OCI-LY1 (cell line): Measurements from ENCODE around the gene MVB12A.

Experiments
- H2AFZ ChIP-seq: fragments of 200-600 bp; sonication (generic), shearing (Covaris generic); 2 replicates; pipeline ENCODE4 v1.6.0; 2014; ENCODE audit warnings: antibody characterized with exemption, mild to moderate bottlenecking, low read length
- H3F3A ChIP-seq: fragments of 200-600 bp; sonication (generic), shearing (Covaris generic); 2 replicates; pipeline ENCODE4 v1.6.0; 2014; ENCODE audit warnings: mild to moderate bottlenecking, antibody characterized with exemption, low read length, moderate library complexity; ENCODE audit not compliant: insufficient read depth
- H3K27ac ChIP-seq: fragments of 200-600 bp; sonication (generic); 2 replicates; pipeline ENCODE4 v1.5.1; 2014; ENCODE audit warnings: low read length, mixed run types, mild to moderate bottlenecking, low read depth; ENCODE audit not compliant: poor library complexity, severe bottlenecking
- H3K27me3 ChIP-seq: fragments of 200-600 bp; sonication (generic); 2 replicates; pipeline ENCODE4 v1.6.0; 2014; ENCODE audit warnings: antibody characterized with exemption, mild to moderate bottlenecking, low read length, moderate library complexity; ENCODE audit not compliant: insufficient read depth
- H3K36me3 ChIP-seq: fragments of 200-600 bp; sonication (generic); 2 replicates; pipeline ENCODE4 v1.6.1; 2014; ENCODE audit warnings: mild to moderate bottlenecking, antibody characterized with exemption, low read length, moderate library complexity, mixed read lengths; ENCODE audit not compliant: insufficient read depth
- H3K4me1 ChIP-seq: fragments of 200-600 bp; sonication (generic); 2 replicates; pipeline ENCODE4 v1.5.1; 2014; ENCODE audit warnings: mild to moderate bottlenecking, low read length, moderate library complexity; ENCODE audit not compliant: insufficient read depth, severe bottlenecking
- H3K4me2 ChIP-seq: fragments of 200-600 bp; sonication (generic), shearing (Covaris generic); 2 replicates; pipeline ENCODE4 v1.6.1; 2014; ENCODE audit warnings: low read length
- H3K4me3 ChIP-seq: fragments of 200-600 bp; sonication (generic); 2 replicates; pipeline ENCODE4 v1.5.1; 2014; ENCODE audit warnings: low read length, low read depth, mild to moderate bottlenecking, mixed read lengths; ENCODE audit not compliant: poor library complexity, severe bottlenecking
- H3K79me2 ChIP-seq: fragments of 200-600 bp; shearing (Covaris generic); 2 replicates; pipeline ENCODE4 v1.6.1; 2016; ENCODE audit warnings: mixed run types, low read length, mixed read lengths; ENCODE audit not compliant: insufficient read depth
- H3K9ac ChIP-seq: fragments of 200-600 bp; sonication (generic), shearing (Covaris generic); 2 replicates; pipeline ENCODE4 v1.6.1; 2014; ENCODE audit warnings: mild to moderate bottlenecking, low read length, mixed read lengths
- H3K9me2 ChIP-seq: fragments of 200-600 bp; sonication (generic), shearing (Covaris generic); 2 replicates; pipeline ENCODE4 v1.6.1; 2014; ENCODE audit warnings: low read depth, mild to moderate bottlenecking, low read length, mixed read lengths
- H3K9me3 ChIP-seq: fragments of 200-600 bp; shearing (Covaris generic); 2 replicates; pipeline ENCODE4 v1.6.1; 2014; ENCODE audit warnings: low read length, mixed read lengths
- H4K20me1 ChIP-seq: fragments of 200-600 bp; sonication (generic), shearing (Covaris generic); 2 replicates; pipeline ENCODE4 v1.6.0; 2016; ENCODE audit warnings: mild to moderate bottlenecking, low read length; ENCODE audit not compliant: insufficient read depth
- EZH2 ChIP-seq: fragments of 200-600 bp; sonication (generic), shearing (Covaris generic); IDR thresholded peaks from 2 replicates; pipeline ENCODE4 v1.8.0; 2017; ENCODE audit warnings: borderline replicate concordance, mixed run types, mild to moderate bottlenecking, antibody characterized with exemption, low read length, moderate library complexity, mixed read lengths
- TF ChIP-seq, protein P1 (sequence below): fragments of 200-600 bp; sonication (generic), shearing (Covaris generic); IDR thresholded peaks from 2 replicates; pipeline ENCODE4 v1.5.1; 2017; ENCODE audit warnings: mild to moderate bottlenecking, antibody characterized with exemption, low read length, moderate library complexity, mixed read lengths

MVB12A gene

DNA sequence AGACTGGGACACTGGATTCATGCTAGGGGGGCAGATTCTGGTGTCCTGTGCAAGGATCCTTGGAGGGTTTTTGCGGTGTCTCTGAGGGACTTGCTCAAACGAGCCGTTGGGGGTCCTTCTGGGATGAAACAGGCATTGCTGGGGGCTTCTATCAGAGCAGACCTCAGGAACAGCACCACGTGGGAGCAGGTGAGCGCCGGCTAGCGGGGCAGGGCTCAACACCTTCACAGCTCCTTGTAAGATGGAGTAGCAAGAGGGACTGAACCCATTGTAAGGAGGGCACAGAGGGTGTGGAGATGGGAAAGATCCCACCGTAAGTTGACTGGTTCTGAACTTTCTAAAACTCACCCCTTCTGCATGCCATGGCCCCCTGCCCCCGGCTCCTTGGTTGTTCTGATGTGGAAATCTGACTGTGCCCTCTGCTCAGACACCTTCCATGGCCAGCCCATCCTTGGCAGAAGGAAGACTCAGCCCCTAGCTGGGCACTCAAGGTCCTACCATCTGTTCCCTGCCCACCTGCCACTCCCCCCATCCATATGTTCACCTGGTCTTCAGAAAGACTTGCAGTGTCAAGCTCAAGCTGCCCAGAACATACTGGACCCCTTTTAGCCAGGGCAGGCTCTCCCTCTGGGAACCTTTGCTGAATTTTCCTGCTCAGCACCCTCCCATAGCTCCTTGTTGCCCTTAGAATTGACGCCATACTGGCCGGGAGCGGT is 51.7 kb downstream of the MVB12A start:
- H3K79me2 ChIP-seq: no peaks in the 10 kb centered on the region
- TF ChIP-seq, protein P1, sequence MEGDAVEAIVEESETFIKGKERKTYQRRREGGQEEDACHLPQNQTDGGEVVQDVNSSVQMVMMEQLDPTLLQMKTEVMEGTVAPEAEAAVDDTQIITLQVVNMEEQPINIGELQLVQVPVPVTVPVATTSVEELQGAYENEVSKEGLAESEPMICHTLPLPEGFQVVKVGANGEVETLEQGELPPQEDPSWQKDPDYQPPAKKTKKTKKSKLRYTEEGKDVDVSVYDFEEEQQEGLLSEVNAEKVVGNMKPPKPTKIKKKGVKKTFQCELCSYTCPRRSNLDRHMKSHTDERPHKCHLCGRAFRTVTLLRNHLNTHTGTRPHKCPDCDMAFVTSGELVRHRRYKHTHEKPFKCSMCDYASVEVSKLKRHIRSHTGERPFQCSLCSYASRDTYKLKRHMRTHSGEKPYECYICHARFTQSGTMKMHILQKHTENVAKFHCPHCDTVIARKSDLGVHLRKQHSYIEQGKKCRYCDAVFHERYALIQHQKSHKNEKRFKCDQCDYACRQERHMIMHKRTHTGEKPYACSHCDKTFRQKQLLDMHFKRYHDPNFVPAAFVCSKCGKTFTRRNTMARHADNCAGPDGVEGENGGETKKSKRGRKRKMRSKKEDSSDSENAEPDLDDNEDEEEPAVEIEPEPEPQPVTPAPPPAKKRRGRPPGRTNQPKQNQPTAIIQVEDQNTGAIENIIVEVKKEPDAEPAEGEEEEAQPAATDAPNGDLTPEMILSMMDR: no peak
- no peak for TF ChIP-seq EZH2
- no peaks in the 10 kb centered on the region for H4K20me1 ChIP-seq
- no peaks in the 10 kb centered on the region for H3K36me3 ChIP-seq
- H3K4me3 ChIP-seq: no peak overlapping the region
- H3F3A ChIP-seq: no peaks in the 10 kb centered on the region
- no peak overlapping the region for H2AFZ ChIP-seq
- peak overlapping the region; percentile 90; the same call in 1 of the 2 replicates for H3K4me2 ChIP-seq
- no peaks in the 10 kb centered on the region for H3K9me3 ChIP-seq
- peaks cover 12% of the 10 kb centered on the region for H3K4me1 ChIP-seq
- no peak overlapping the region for H3K27ac ChIP-seq
- peaks cover 4% of the 10 kb centered on the region; the same call in 1 of the 2 replicates for H3K27me3 ChIP-seq
- no peak overlapping the region for H3K9ac ChIP-seq
- no peaks in the 10 kb centered on the region for H3K9me2 ChIP-seq

DNA sequence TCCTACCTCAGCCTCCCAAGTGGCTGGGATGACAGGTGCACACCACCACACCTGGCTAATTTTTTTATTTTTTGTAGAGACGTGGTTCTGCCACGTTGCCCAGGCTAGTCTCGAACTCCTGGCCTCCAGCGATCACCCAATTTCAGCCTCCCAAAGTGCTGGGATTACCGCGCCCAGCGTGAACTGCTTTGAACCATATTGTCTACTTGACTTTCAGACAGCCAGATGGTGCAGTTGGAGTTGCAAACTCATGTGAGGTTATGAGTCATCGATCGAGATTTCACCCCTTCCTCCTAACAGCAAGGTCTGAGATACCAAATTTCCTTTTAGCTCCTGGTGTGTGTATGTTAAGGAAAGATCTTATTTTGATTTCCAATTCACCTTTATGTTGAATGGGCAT is 53.2 kb downstream of the MVB12A start:
- no peak overlapping the region for H3K9ac ChIP-seq
- TF ChIP-seq, protein P1: no peak
- TF ChIP-seq EZH2: no peak
- H3K9me3 ChIP-seq: no peaks in the 10 kb centered on the region
- H4K20me1 ChIP-seq: no peaks in the 10 kb centered on the region
- H3F3A ChIP-seq: no peaks in the 10 kb centered on the region
- H3K4me1 ChIP-seq: peaks cover 12% of the 10 kb centered on the region
- H3K27me3 ChIP-seq: peaks cover 4% of the 10 kb centered on the region; the same call in 1 of the 2 replicates
- H3K4me2 ChIP-seq: no peak overlapping the region
- no peak overlapping the region for H3K4me3 ChIP-seq
- no peaks in the 10 kb centered on the region for H3K79me2 ChIP-seq
- no peaks in the 10 kb centered on the region for H3K9me2 ChIP-seq
- no peak overlapping the region for H3K27ac ChIP-seq
- no peak overlapping the region for H2AFZ ChIP-seq
- no peaks in the 10 kb centered on the region for H3K36me3 ChIP-seq
